OCI-LY1 (cell line): Measurements from ENCODE around the gene MYO5B.

Experiments used
- H2AFZ ChIP-seq: fragments of 200-600 bp; sonication (generic), shearing (Covaris generic); 2 replicates; pipeline ENCODE4 v1.6.0; 2014; ENCODE audit warnings: antibody characterized with exemption, mild to moderate bottlenecking, low read length
- H3F3A ChIP-seq: fragments of 200-600 bp; sonication (generic), shearing (Covaris generic); 2 replicates; pipeline ENCODE4 v1.6.0; 2014; ENCODE audit warnings: mild to moderate bottlenecking, antibody characterized with exemption, low read length, moderate library complexity; ENCODE audit not compliant: insufficient read depth
- H3K27ac ChIP-seq: fragments of 200-600 bp; sonication (generic); 2 replicates; pipeline ENCODE4 v1.5.1; 2014; ENCODE audit warnings: low read length, mixed run types, mild to moderate bottlenecking, low read depth; ENCODE audit not compliant: poor library complexity, severe bottlenecking
- H3K27me3 ChIP-seq: fragments of 200-600 bp; sonication (generic); 2 replicates; pipeline ENCODE4 v1.6.0; 2014; ENCODE audit warnings: antibody characterized with exemption, mild to moderate bottlenecking, low read length, moderate library complexity; ENCODE audit not compliant: insufficient read depth
- H3K36me3 ChIP-seq: fragments of 200-600 bp; sonication (generic); 2 replicates; pipeline ENCODE4 v1.6.1; 2014; ENCODE audit warnings: mild to moderate bottlenecking, antibody characterized with exemption, low read length, moderate library complexity, mixed read lengths; ENCODE audit not compliant: insufficient read depth
- H3K4me1 ChIP-seq: fragments of 200-600 bp; sonication (generic); 2 replicates; pipeline ENCODE4 v1.5.1; 2014; ENCODE audit warnings: mild to moderate bottlenecking, low read length, moderate library complexity; ENCODE audit not compliant: insufficient read depth, severe bottlenecking
- H3K4me2 ChIP-seq: fragments of 200-600 bp; sonication (generic), shearing (Covaris generic); 2 replicates; pipeline ENCODE4 v1.6.1; 2014; ENCODE audit warnings: low read length
- H3K4me3 ChIP-seq: fragments of 200-600 bp; sonication (generic); 2 replicates; pipeline ENCODE4 v1.5.1; 2014; ENCODE audit warnings: low read length, low read depth, mild to moderate bottlenecking, mixed read lengths; ENCODE audit not compliant: poor library complexity, severe bottlenecking
- H3K79me2 ChIP-seq: fragments of 200-600 bp; shearing (Covaris generic); 2 replicates; pipeline ENCODE4 v1.6.1; 2016; ENCODE audit warnings: mixed run types, low read length, mixed read lengths; ENCODE audit not compliant: insufficient read depth
- H3K9ac ChIP-seq: fragments of 200-600 bp; sonication (generic), shearing (Covaris generic); 2 replicates; pipeline ENCODE4 v1.6.1; 2014; ENCODE audit warnings: mild to moderate bottlenecking, low read length, mixed read lengths
- H3K9me2 ChIP-seq: fragments of 200-600 bp; sonication (generic), shearing (Covaris generic); 2 replicates; pipeline ENCODE4 v1.6.1; 2014; ENCODE audit warnings: low read depth, mild to moderate bottlenecking, low read length, mixed read lengths
- H3K9me3 ChIP-seq: fragments of 200-600 bp; shearing (Covaris generic); 2 replicates; pipeline ENCODE4 v1.6.1; 2014; ENCODE audit warnings: low read length, mixed read lengths
- H4K20me1 ChIP-seq: fragments of 200-600 bp; sonication (generic), shearing (Covaris generic); 2 replicates; pipeline ENCODE4 v1.6.0; 2016; ENCODE audit warnings: mild to moderate bottlenecking, low read length; ENCODE audit not compliant: insufficient read depth
- CTCF ChIP-seq: fragments of 200-600 bp; sonication (generic), shearing (Covaris generic); IDR thresholded peaks from 2 replicates; pipeline ENCODE4 v1.5.1; 2017; ENCODE audit warnings: mild to moderate bottlenecking, antibody characterized with exemption, low read length, moderate library complexity, mixed read lengths
- EZH2 ChIP-seq: fragments of 200-600 bp; sonication (generic), shearing (Covaris generic); IDR thresholded peaks from 2 replicates; pipeline ENCODE4 v1.8.0; 2017; ENCODE audit warnings: borderline replicate concordance, mixed run types, mild to moderate bottlenecking, antibody characterized with exemption, low read length, moderate library complexity, mixed read lengths

The MYO5B gene

DNA sequence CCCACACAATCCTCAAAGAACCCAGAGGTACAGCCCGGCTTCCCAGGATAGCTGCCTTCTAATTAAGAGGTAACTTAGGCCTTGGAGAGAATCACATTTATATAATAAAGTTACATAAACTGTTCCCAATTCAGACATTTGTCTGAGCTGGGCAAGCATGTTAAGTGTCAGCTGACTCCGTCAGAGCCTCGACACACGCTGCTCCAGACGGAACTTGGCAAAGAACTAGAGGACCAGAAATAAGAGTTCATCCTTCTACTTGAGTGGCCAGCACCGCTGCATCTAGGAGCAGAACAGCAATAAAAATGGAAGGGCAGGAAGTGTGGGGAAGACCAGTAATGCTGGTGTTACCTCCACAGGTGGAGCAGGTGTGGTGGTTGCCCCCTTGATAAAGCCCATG lies 80.5 kb downstream of the MYO5B start:
- H2AFZ ChIP-seq = no peak overlapping the region
- H3K4me2 ChIP-seq = no peak overlapping the region
- H3K9ac ChIP-seq = no peak overlapping the region
- H3K9me3 ChIP-seq = no peaks in the 10 kb centered on the region
- H4K20me1 ChIP-seq = no peaks in the 10 kb centered on the region
- no peaks in the 10 kb centered on the region for H3K36me3 ChIP-seq
- H3K9me2 ChIP-seq = no peaks in the 10 kb centered on the region
- TF ChIP-seq EZH2 = no peak
- TF ChIP-seq CTCF = no peak
- no peak overlapping the region for H3K27ac ChIP-seq
- no peaks in the 10 kb centered on the region for H3K79me2 ChIP-seq
- H3K4me3 ChIP-seq = no peak overlapping the region
- no peaks in the 10 kb centered on the region for H3K27me3 ChIP-seq
- no peaks in the 10 kb centered on the region for H3F3A ChIP-seq
- H3K4me1 ChIP-seq = no peaks in the 10 kb centered on the region

- H3K79me2 ChIP-seq = no peaks in the 10 kb centered on the region
- no peak overlapping the region for H3K4me3 ChIP-seq
- no peak overlapping the region for H3K4me2 ChIP-seq
- H3K36me3 ChIP-seq = no peaks in the 10 kb centered on the region
- H4K20me1 ChIP-seq = no peaks in the 10 kb centered on the region
- H3K27me3 ChIP-seq = no peaks in the 10 kb centered on the region
- no peak overlapping the region for H3K27ac ChIP-seq
- H3K9ac ChIP-seq = no peak overlapping the region
- no peak for TF ChIP-seq CTCF
- TF ChIP-seq EZH2 = no peak
- no peaks in the 10 kb centered on the region for H3F3A ChIP-seq
- no peak overlapping the region for H2AFZ ChIP-seq
- no peaks in the 10 kb centered on the region for H3K9me3 ChIP-seq
- no peaks in the 10 kb centered on the region for H3K9me2 ChIP-seq
- H3K4me1 ChIP-seq = no peaks in the 10 kb centered on the region
Measured at GRCh38 chr18:50113726-50114125, 81.2 kb downstream of the MYO5B start.

DNA sequence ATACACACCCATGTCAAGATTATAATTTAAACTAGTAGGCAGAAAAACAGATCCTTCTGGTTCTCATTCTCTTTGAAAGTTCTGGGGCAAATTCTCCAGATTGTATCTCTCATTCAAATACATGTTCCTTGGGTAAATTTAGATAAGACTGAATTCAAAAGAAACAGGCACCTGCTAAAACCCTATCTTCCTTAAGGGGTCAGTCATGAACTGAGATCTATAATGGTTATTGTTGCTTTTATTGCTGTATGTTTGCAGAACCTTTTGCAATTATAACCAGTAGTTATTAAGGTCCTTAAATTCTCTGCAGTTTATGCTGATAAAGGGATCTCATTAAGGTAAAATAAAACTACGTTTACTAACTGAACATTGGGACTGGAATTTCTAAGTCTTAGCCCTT lies 83.5 kb downstream of the MYO5B start:
- Histone ChIP-seq H3K9ac (no peak overlapping the region), H3K27me3 (no peaks in the 10 kb centered on the region), H3K4me3 (no peak overlapping the region), H3F3A (no peaks in the 10 kb centered on the region), H4K20me1 (no peaks in the 10 kb centered on the region), H3K4me1 (no peaks in the 10 kb centered on the region), H3K9me2 (no peaks in the 10 kb centered on the region), H2AFZ (no peak overlapping the region), H3K36me3 (no peaks in the 10 kb centered on the region), H3K27ac (no peak overlapping the region), H3K79me2 (no peaks in the 10 kb centered on the region), H3K4me2 (no peak overlapping the region), H3K9me3 (no peaks in the 10 kb centered on the region)
- TF ChIP-seq CTCF (no peak; the same call in 1 of the 2 replicates), EZH2 (no peak)
